Panc1 (cell line): ENCODE data around the gene VPS51. TPM values are rescaled to one million over a fixed set of nuclear protein-coding genes. Genes with fewer than 3 reads are reported as not detected.

ENCODE experiments used
- ATAC-seq: fragments of 200-7000 bp; cut with Tn5 transposase; 2 replicates; pipeline ENCODE4 v1.9.1; 2020; ENCODE audit warnings: mild to moderate bottlenecking, moderate library complexity
- BruUV-seq: library from RNA; stranded (reverse); fragments of 400-500 nt; replicated peaks from 2 replicates; lab custom pipeline; 2021; lab: Mats Ljungman, UMichigan
- CTCF ChIA-PET: fragments of 300-600 bp; sonication (Branson Sonifier 250); formaldehyde crosslinking; loops from one replicate; lab custom pipeline; 2022; ENCODE audit warnings: antibody characterized with exemption; lab: Charles Lee
- POLR2A ChIA-PET: fragments of 300-600 bp; sonication (Branson Sonifier 250); formaldehyde crosslinking; loops from one replicate; lab custom pipeline; 2022; ENCODE audit warnings: antibody characterized with exemption; lab: Charles Lee
- DNase-seq: peaks from one replicate; pipeline ENCODE4 v3.0.0-alpha.2; 2010; ENCODE audit warnings: low read depth, low spot score
- H3K27ac ChIP-seq: 2 replicates; pipeline ENCODE4 v1.5.1; 2011; ENCODE audit warnings: mild to moderate bottlenecking, low read length, inconsistent platforms
- H3K27me3 ChIP-seq: fragments of 200-500 bp; sonication (Bioruptor generic); 2 replicates; pipeline ENCODE4 v1.6.0; 2014; ENCODE audit warnings: low read length, inconsistent platforms; ENCODE audit not compliant: control insufficient read depth, insufficient read depth
- H3K36me3 ChIP-seq: fragments of 200-500 bp; sonication (Bioruptor generic); 2 replicates; pipeline ENCODE4 v1.5.1; 2014; ENCODE audit warnings: inconsistent platforms, mild to moderate bottlenecking, low read length, moderate library complexity; ENCODE audit not compliant: control insufficient read depth, insufficient read depth
- H3K4me1 ChIP-seq: 2 replicates; pipeline ENCODE4 v1.5.1; 2011; ENCODE audit warnings: inconsistent platforms, mild to moderate bottlenecking, low read length, moderate library complexity; ENCODE audit not compliant: control insufficient read depth, insufficient read depth
- H3K4me3 ChIP-seq, 2 experiments: 2 replicates each; pipeline ENCODE4 v1.5.1; 2011 to 2012; ENCODE audit warnings: low read depth in 2 of 2, low read length in 2 of 2, mild to moderate bottlenecking in 2 of 2, inconsistent platforms in 1 of 2, moderate library complexity in 1 of 2
- H3K9me3 ChIP-seq: fragments of 200-500 bp; sonication (Bioruptor generic); 2 replicates; pipeline ENCODE4 v1.5.1; 2014; ENCODE audit warnings: low read depth, mild to moderate bottlenecking, inconsistent platforms, low read length, moderate library complexity; ENCODE audit not compliant: control insufficient read depth, insufficient read depth
- CTCF ChIP-seq: fragments of 450-650 bp; IDR thresholded peaks from 2 replicates; pipeline ENCODE4 v1.5.1; 2017; ENCODE audit warnings: mild to moderate bottlenecking
- POLR2AphosphoS5 ChIP-seq: IDR thresholded peaks from 2 replicates; pipeline ENCODE4 v1.6.1; 2012; ENCODE audit warnings: mild to moderate bottlenecking, low read depth, low read length, moderate library complexity
- REST ChIP-seq, 2 experiments: IDR thresholded peaks; 2 replicates each; pipeline ENCODE4 v1.6.1; 2011 to 2012; ENCODE audit warnings: low read depth in 2 of 2, control low read depth in 1 of 2, low read length in 1 of 2, mild to moderate bottlenecking in 1 of 2, moderate library complexity in 1 of 2; ENCODE audit not compliant: insufficient read depth in 1 of 2
- SIN3A ChIP-seq: IDR thresholded peaks from 2 replicates; pipeline ENCODE4 v1.6.1; 2012; ENCODE audit warnings: low read depth, mild to moderate bottlenecking, low read length, moderate library complexity, borderline replicate concordance; ENCODE audit not compliant: insufficient read depth
- TCF7L2 ChIP-seq: IDR thresholded peaks from 2 replicates; pipeline ENCODE4 v1.6.1; 2011; ENCODE audit warnings: mild to moderate bottlenecking, low read depth, low read length, inconsistent platforms
- in situ Hi-C: cut with HindIII; loops from 2 replicates; pipeline ENCODE4 v1.10.0; 2016; ENCODE audit warnings: low sequenced_read_pairs, low pct_unique_long_range_greater_than_20kb
- intact Hi-C: fragments of 100-400 bp; cut with micrococcal nuclease; formaldehyde crosslinking; loops from one replicate; pipeline ENCODE4 v1.10.0; 2022; ENCODE audit not compliant: unreplicated experiment
- total RNA-seq: library from RNA; stranded (reverse); gene quantifications from one replicate; pipeline ENCODE4 v1.2.1, GENCODE V29; 2021; ENCODE audit not compliant: unreplicated experiment

VPS51 gene
- total RNA-seq, 1 experiment from 2014 or later: 101 TPM

- Histone ChIP-seq H3K4me3 (no peak overlapping the region), H3K36me3 (no peaks in the 10 kb centered on the region), H3K27me3 (no peaks in the 10 kb centered on the region), H3K27ac (no peak overlapping the region), H3K9me3 (no peaks in the 10 kb centered on the region), H3K4me1 (no peaks in the 10 kb centered on the region)
- no TSS peak for BruUV-seq
- DNase-seq: no peak
- ChIA-PET POLR2A (no interaction called here), CTCF (no interaction called here)
- ATAC-seq: no peak
- TF ChIP-seq REST (IDR thresholded peaks at IDR 0.05; ENCODE audit: insufficient read depth in 1 of 2, low read depth in 2 of 2, low read length in 1 of 2) (no peak), POLR2AphosphoS5 (no peak), SIN3A (no peak), CTCF (no peak)
- intact Hi-C loops: no loop called here
- in situ Hi-C loops: no loop called here
These were observed 29.2 kb upstream of the VPS51 start for GRCh38 chr11:65066805-65067291.

DNA sequence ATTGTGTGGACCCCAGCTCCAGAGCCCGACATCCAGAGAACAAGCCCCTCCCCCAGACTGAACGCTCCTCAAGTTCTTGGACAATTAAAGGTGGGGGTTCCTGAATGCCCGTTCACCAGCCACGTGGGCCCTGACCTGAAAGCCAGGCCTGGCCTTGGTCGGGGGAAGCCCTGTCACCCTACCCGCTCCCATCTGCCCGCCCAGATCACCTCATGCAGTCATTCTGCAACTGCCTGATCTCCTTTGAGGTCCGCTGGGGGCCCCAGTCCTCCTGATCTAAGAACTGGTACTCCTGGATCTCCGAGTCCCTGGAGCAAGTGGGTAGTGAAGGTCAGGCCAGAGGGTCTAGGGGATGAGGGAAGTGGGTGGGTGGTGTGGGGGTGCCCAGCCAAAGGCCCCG is 28.6 kb upstream of the VPS51 start:
- no TSS peak for BruUV-seq
- no peak overlapping the region for H3K27ac ChIP-seq
- ATAC-seq (no peak), DNase-seq (no peak)
- CTCF ChIA-PET: no interaction called here
- no peak overlapping the region for H3K4me3 ChIP-seq
- no peaks in the 10 kb centered on the region for H3K9me3 ChIP-seq
- POLR2A ChIA-PET: no interaction called here
- in situ Hi-C loops: no loop called here
- no peaks in the 10 kb centered on the region for H3K27me3 ChIP-seq
- H3K4me1 ChIP-seq: no peaks in the 10 kb centered on the region
- H3K36me3 ChIP-seq: no peaks in the 10 kb centered on the region
- no peak for TF ChIP-seq REST (IDR thresholded peaks at IDR 0.05; ENCODE audit: insufficient read depth in 1 of 2, low read depth in 2 of 2, low read length in 1 of 2)
- TF ChIP-seq TCF7L2: no peak
- TF ChIP-seq POLR2AphosphoS5: no peak
- TF ChIP-seq SIN3A: no peak
- TF ChIP-seq CTCF: no peak
- intact Hi-C loops: no loop called here
